Stimulated activated CD4-positive, alpha-beta T cell treated with anti-CD3 and anti-CD28 coated beads, Interleukin-4, amount 100 ng/mL, for 24 hours (primary cell): ENCODE results near the gene TRAPPC12.
"Not testable (repeated sequence)": the region's sequence is repeated elsewhere in the genome, so short reads cannot be mapped to it uniquely, and the experiment has no call there.

ENCODE experiments used
- DNase-seq: peaks from one replicate; pipeline ENCODE4 v3.0.0-alpha.2; 2020

Gene TRAPPC12

GRCh38 chr2:3379647-3380534 is at the start of gene TRAPPC12:
TRAPPC12 (plus strand) TSS chr2:3379694; CDS start chr2:3387624, 7,930 bp downstream.
- peak; percentile 95 for DNase-seq

GRCh38 chr2:3332133-3332532 is 47.4 kb upstream of the TRAPPC12 start:
- no peak for DNase-seq

- DNase-seq: no peak
Observed at GRCh38 chr2:3334392-3335345, 44.8 kb upstream of the TRAPPC12 start.

GRCh38 chr2:3336844-3337243 is 42.6 kb upstream of the TRAPPC12 start:
- DNase-seq: no peak

- DNase-seq: no peak
Observed at GRCh38 chr2:3338340-3338739, 41.2 kb upstream of the TRAPPC12 start.

- no peak for DNase-seq
Observed at GRCh38 chr2:3340144-3340543, 39.4 kb upstream of the TRAPPC12 start.

GRCh38 chr2:3341336-3341735 is 38.2 kb upstream of the TRAPPC12 start:
- no peak for DNase-seq

GRCh38 chr2:3342324-3342723 is 37.2 kb upstream of the TRAPPC12 start:
- no peak for DNase-seq

- no peak for DNase-seq
Observed at GRCh38 chr2:3343012-3343411, 36.5 kb upstream of the TRAPPC12 start.

- DNase-seq: no peak
Observed at GRCh38 chr2:3344897-3345296, 34.6 kb upstream of the TRAPPC12 start.

GRCh38 chr2:3345621-3346020 is 33.9 kb upstream of the TRAPPC12 start:
- no peak for DNase-seq

- no peak for DNase-seq
Observed at GRCh38 chr2:3348767-3349166, 30.7 kb upstream of the TRAPPC12 start.

- no peak for DNase-seq
Observed at GRCh38 chr2:3349211-3349693, 30.2 kb upstream of the TRAPPC12 start.

GRCh38 chr2:3354986-3355385 is 24.5 kb upstream of the TRAPPC12 start:
- DNase-seq: no peak

- no peak for DNase-seq
Observed at GRCh38 chr2:3355951-3356569, 23.4 kb upstream of the TRAPPC12 start.

GRCh38 chr2:3356799-3357198 is 22.7 kb upstream of the TRAPPC12 start:
- no peak for DNase-seq

GRCh38 chr2:3357446-3357845 is 22.0 kb upstream of the TRAPPC12 start:
- DNase-seq: not testable (repeated sequence)

- no peak for DNase-seq
Observed at GRCh38 chr2:3357926-3358325, 21.6 kb upstream of the TRAPPC12 start.

- no peak for DNase-seq
Observed at GRCh38 chr2:3361518-3362389, 17.7 kb upstream of the TRAPPC12 start.

GRCh38 chr2:3365219-3365618 is 14.3 kb upstream of the TRAPPC12 start:
- no peak for DNase-seq

- DNase-seq: no peak
Observed at GRCh38 chr2:3368261-3368722, 11.2 kb upstream of the TRAPPC12 start.
